A172 (cell line): Measurements from ENCODE around the gene GPC5. TPM values are rescaled to one million over a fixed set of nuclear protein-coding genes. Genes with fewer than 3 reads are reported as not detected.

ENCODE experiments used
- DNase-seq: peaks from one replicate; pipeline ENCODE4 v3.0.0-alpha.2; 2015; ENCODE audit warnings: low spot score
- total RNA-seq: library from RNA; depleted of rRNA; stranded (reverse); fragments of >200 nt; shearing (Covaris generic); gene quantifications from 2 replicates; pipeline ENCODE4 v1.2.3, GENCODE V29; 2014

GPC5 gene
- total RNA-seq, 1 experiment from 2014 or later, result not detected

DNA sequence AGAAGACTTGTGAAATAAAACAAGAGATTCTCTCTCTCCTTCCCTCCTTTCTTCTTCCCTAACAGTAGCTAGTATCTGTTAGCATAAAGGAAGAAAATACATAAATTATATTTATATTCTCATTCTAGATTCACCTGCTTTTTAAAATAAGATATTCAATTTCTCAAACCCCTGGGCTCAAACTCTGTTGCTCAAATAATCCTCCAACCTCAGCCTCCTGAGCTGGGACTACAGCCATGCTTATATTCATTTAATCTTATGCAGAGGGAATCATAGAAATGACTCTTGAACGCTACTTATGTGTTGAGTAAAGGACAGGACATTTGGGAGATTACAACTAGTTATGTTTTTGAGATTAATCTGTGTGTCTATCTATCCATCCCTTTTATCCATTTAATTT lies 56.2 kb downstream of the GPC5 start:
- no peak for DNase-seq

DNA sequence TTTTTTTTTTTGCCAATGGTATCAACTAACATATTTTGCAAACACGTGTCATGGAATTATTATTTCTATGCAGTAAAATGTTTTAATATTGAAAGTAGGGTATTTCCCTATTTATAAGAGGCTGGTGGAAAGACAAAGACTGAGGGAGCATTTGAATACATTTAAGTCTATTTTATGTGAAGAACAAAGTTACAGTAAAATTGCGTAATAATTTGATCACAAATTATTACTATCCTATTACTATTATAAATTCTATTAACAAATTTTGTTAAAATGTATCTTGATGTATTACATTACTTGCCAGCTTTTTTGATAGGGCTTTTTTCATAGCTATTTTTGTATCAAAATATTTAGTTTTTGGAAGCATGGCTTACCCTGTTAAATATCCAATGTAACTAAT lies 58.4 kb downstream of the GPC5 start:
- DNase-seq, result no peak

DNA sequence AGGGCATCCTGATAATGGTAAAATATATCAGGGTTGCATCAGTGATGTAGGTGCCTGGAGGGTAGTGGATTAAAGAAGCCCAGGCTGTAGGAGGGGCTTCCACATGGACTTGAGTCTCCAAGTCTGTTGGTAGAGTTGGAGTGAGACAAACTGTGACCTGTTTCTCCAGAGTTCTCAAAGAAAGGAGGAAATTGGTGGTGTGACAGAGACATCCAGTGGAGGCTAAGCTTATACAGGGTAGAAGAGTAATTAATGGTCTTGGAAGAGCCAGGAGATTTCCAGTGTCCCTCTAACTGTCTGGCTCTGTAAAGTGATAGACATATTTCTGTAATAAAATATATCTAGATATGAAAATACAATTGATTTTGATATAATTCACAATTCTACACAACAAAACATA lies 61.1 kb downstream of the GPC5 start:
- DNase-seq, result no peak

DNA sequence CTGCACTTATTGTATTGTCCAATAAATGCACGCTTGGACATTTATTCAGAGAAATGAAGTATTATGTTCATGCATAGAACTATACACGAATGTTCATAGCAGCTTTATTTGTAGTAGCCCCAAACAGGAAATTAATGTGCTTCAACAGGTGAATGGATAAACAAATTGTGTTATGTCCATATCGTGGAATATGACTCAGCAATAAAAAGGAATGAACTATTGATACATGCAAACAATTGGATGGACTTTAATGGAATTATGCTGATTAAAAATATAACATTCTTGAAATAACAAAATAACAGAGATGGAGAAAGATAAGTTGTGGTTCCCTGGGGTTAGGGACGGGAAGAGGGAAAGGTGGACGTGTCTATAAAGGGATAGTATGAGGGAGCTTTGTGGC lies 65.9 kb downstream of the GPC5 start:
- DNase-seq, result no peak

DNA sequence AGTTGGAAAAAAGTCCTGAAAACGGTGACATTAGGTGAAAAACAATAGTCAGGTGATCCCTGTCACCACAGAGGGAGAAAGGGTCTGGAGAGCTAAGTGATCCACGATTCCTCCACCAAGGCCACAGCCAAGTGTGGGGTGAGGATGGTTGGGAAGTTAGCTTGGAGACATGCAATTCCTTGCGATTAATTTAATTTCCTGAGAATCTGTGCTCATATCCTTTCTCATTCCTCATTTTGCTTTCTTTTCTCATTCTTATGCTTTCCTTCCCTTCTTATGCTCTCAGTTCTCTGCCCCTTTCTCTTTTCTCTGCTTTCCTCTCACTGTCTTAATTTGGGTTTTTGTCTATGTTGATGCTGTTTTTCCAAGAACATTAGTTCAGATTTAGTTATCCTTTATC lies 68.8 kb downstream of the GPC5 start:
- no peak for DNase-seq

DNA sequence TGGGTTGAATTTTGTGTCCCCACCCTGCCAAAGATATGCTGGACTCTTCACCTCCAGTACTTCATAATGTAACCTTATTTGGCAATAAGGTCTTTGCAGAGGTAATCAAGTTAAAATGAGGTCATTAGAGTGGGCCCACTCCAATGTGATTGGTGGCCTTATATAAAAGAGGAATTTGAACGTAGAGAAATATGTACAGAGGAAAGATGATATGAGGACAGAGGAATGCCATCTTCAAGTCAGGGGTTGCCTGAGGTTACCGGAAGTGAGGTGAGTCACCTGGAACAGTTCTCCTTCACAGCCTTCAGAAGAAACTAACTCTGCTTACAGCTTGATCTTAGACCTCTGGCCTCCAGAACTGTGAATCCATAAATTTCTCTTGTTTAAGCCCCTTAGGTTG lies 69.9 kb downstream of the GPC5 start:
- peak; percentile 8 for DNase-seq

DNA sequence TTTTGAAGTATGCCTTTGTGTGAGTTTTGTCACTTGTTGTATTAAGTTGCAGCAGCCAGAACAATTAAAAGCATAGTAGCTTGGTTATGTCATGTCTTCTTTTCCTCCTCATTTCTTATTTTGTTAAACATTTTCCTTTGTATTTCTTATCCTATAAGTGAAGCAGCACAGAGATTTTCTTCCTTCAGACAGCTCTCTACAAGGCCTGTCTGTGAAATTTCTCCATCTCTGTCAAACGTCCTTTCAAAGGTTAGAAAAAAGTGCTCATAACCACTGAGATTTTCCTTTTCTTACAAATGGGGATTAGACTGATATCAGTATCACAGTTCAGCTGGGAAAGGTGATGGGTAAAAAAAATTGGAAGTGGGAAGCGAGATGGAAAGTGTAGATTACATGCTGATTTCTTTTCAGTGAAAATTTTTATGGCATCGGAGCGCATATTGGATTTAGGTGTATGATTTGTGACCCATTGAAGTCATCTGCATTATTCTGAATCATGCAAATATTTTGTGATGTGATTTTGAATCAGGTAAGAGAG lies 71.7 kb downstream of the GPC5 start:
- no peak for DNase-seq

DNA sequence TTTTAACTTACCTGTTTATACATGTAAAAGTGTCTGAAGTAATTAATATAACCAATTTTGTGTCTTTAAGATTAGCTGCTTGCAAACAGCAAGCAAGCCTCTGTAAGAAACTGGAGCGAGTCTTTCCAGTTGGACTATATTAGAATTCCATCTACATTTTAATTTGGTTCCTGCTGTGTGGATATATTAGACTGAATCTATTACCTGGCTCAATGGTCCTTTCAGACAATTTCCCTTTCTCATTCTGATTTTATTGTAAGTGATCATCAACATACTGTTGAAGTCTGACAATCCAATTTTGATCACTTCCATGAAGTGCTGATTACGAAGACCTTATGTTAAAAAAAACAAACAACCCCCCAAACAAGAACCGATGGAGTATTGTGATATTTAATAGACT lies 72.3 kb downstream of the GPC5 start:
- DNase-seq, result no peak

DNA sequence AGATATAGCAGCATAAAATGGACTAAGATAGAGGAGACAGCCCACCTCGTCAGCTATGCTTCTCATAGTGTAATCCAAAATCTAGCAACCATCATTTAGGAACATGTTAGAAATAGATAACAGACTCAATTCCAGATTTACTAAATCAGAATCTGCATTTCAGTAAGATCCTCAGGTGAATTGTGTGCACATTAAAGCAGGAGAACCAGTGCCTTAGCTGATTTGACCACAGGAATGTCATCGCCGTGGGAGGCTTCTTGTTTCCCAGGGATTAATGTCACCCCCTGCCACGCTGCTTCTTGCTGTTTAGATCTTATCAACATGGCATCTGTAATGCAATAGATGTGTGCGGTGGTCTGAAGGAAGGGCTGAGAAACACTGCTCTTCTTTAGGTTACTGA lies 84.0 kb downstream of the GPC5 start:
- DNase-seq, result peak; percentile 28

DNA sequence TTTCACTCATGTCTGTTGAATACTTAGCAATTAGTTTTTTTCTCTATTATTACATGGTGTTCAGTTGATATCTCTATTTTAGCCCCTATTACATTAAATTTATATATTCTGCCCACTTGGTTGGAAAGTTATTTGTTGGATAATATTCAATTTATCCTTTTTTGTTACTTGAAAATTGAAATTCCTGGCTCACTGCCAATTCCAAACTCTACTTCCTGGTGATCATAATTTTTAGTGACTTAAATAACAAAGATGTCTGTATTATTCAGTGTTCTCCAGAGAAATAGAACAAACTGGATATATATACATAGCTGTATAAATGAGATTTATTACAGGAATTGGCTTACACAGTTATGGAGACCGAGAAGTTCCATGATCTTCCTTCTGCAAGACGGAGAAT lies 93.6 kb downstream of the GPC5 start:
- DNase-seq, result no peak

DNA sequence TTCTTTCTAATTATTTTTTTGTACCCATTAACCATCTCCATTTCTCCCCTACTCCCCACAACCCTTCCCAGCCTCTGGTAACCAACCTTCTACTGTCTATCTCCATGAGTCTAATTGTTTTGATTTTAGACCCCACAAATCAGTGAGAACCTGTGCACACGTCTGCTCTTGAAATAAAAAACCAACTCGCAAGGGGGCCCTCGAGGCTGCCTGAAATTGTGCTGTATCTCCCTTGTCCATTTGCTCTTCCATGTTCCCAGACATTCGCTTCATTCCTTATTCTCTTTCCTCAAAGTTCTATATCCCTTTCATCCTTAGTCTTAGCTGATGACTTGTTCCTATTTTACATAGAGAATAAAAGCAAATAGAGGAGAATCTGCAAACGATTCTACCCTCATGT lies 95.0 kb downstream of the GPC5 start:
- DNase-seq, result no peak

DNA sequence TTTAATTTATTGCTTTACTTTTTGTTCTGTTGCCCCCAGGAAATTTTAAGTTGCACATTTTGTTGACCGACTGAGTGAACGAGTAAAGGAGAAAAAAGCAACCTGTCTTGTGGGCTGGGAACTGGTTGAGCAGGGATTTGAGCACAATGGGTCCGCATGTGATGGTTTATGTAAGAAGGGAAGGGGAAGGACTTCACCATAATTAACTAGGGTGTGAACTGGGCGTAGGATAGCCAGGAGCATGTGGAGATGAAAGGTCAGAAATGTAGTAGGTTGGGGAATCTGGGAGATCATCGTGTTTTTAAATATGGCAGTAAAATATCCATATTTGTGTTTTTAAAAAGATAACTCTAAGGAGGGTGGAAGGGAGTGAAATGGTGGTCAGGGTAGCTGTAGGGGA lies 99.9 kb downstream of the GPC5 start:
- no peak for DNase-seq

DNA sequence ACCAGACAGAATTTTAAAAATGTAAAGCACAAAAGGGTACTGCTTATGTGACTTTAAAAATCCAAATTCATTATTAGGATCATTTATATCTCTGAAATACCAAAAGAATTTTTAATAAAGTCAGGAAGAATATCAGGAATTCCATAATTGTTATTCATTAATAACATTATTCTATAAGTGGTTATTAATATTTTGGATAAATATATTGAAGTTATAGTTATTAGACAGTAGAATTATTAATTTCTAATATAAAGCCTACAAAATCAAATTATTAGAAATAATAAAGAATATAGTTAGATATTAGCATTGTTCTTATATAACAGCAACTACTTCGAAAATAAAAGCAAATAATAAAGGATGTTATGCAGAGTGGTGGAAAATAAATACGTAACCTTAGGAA lies 105.8 kb downstream of the GPC5 start:
- no peak for DNase-seq

DNA sequence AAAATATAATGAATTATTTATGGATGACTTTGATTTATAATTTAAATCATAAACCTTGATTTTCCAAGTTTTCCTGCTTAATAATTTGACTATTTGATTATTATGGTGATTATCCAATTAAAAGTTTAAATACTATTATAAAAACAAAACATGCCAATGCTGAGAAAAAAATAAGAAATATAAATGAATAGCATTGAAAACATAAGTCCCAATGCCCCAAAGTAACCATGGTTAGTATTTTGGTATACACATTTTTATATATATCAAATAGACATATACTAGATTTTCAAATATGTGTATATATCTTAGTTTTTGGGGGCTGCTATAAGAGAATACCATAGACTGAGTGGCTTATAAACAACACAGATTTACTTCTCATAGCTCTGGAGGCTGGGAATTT lies 108.3 kb downstream of the GPC5 start:
- DNase-seq, result no peak

DNA sequence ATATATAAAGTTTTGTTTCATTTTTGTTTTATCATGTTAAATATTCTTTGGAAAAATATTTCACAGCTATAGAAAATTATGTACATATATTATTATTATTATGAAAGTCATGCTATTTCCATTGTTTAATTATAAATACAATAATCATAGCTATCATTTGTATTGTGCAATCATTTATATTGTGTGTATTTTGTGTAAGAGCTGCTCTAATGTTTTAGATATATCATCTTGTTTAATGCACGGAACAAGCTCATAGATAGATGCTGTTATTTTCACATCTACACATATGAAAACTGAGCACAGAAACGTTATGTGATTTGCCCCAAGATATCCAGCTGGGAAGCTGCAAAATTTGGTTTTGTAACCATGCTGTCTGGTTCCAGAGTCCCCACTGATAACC lies 111.6 kb downstream of the GPC5 start:
- DNase-seq, result no peak

DNA sequence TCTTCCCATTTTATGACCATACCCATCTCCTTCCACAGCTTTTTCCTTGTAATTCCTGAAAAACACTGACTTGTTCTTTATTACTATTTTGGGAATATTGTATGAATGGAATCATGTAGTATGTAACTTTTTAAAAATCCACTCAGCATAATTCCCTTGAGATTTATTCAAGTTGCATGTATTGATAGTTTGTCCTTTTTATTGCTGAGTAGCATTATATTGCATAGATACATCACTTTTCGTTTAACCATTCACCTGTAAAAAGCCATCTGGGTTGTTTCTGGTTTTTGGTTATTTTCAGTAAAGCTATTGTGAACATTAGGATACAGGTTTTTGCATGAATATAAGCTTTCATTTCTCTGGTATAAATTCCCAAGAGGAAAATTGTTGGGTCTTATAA lies 115.4 kb downstream of the GPC5 start:
- no peak for DNase-seq

DNA sequence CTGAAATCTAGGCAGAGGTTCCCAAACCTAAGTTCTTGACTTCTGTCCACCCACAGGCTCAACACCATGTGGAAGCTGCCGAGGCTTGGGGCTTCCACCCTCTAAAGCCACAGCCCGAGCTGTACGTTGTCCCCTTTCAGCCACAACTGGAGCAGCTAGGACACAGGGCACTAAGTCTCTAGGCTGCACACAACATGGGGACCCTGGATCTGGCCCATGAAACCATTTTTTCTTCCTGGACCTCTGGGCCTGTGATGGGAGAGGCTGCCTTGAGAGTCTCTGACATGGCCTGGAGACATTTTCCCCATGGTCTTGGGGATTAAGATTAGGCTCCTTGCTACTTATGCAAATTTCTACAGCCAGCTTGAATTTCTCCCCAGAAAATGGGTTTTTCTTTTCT lies 118.4 kb downstream of the GPC5 start:
- no peak for DNase-seq

DNA sequence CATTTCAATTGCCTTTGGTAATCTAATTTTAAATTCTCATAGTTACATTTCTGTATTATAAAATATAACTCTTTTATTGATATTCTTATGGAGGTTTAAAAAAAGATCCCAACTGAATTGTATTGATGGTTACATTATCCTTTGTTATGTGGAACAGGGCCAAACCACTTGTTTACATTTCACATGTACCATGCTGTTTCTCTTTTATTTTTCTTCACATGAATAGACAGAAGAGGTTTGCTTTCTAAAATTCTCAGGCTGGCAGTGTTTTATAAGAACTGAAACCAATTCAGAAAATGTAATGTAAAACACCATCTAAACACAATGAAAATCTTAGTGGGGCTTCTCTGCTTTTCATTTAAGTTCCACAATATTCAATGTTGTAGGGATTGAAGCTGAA lies 122.5 kb downstream of the GPC5 start:
- no peak for DNase-seq

DNA sequence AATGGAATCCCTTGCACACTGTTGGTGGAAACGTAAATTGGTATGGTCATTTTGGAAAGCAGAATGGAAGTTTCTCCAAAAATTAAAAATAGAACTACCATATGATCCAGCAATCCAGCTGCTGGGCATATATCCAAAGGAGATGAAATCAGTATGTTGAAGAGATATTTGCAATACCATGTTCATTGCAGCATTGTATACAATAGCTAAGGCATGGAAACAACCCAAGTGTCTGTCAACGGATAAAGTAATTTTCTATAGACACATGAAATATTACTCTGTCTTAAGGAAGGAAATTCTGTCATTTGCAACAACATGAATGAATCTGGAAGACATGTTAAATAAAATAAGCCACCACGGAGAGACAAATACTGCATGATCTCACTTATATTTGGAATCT lies 124.7 kb downstream of the GPC5 start:
- no peak for DNase-seq

DNA sequence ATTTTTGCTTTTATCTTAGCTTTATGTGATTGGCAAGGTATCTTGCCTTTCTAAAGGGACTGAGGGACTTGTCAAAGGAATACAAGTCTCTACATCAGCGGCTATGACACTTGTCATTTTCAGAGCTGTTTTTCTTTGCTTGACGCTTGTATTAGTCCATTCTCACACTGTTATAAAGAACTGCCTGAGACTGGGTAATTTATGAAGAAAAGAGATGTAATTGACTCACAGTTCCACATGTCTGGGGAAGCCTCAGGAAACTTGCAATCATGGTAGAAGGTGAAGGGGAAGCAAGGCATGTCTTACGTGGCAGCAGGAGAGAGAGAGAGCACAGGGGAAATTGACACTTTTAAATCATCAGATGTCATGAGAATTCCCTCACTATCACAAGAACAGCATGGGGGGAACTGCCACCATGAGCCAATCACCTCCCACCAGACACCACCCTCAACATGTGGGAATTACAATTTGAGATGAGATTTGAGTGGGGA lies 128.2 kb downstream of the GPC5 start:
- no peak for DNase-seq

DNA sequence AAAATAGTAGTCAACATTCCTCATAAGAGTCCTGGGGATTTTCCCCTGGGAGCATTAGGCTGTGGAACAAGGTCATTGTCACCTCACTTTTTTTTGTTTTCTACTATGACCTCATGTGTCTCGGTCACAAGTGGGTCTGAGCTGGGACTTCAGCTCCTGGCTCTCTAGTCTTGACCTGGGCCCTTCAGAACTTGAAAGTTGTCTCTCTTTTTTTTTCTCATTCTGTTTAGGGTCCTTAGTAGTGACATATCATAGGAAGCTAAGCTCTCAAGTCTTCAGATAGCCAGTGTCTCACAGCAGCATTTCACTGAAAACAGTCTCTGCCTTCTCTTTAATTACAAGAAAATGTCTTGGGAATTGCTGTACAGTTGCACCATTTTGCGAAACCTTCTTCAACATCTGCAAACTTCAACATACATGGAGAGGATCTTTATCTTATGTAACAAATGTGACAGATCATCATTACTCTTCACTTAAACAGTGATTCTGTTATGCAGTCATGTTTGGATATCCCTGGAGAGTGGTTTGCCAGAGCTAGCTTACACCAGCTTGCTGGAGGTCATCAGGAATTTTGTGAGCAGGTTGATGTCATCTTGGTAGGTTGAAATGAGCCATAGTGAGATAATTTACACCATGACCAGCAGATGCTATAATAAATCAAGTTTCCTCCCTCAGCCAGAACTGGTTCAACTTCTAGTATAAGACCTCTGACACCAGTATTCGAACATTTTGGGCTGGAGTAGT lies 131.5 kb downstream of the GPC5 start:
- DNase-seq, result no peak

DNA sequence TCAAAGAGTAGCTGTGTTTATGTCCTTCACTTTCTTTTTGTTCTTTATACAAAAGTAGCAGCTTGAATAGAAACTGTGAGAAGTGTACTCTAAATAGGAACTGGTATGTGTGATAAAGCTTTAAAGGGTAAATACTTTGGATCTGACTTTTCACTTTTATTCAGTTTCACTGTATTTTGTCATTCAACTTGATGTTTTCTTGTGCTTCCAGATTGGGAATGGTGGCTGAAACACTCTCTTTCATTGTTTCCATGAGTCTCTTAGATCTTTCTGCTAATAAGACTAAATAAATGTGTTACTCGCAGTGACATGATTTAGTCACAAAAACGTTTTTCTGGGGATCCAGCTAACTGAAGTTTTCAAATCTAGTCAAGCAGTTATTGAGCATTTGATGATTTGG lies 133.2 kb downstream of the GPC5 start:
- no peak for DNase-seq

DNA sequence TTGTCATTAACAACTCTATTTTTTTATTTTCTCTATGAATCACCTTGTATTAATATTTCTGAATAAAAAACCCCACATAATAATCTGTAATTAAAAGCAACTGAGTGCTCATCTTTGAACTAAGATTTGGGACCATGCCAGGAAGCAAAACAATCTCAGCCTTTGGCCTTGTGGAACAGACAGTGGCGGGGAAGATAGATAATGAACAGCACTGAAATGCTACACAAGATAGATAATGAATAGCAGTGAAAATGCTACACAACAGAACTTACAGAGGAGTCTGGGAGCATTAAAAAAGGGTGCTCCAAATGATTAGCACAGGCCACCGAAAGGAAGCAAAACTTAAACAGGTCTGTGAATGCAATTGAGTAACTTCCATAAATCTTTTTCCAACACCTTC lies 134.9 kb downstream of the GPC5 start:
- no peak for DNase-seq

DNA sequence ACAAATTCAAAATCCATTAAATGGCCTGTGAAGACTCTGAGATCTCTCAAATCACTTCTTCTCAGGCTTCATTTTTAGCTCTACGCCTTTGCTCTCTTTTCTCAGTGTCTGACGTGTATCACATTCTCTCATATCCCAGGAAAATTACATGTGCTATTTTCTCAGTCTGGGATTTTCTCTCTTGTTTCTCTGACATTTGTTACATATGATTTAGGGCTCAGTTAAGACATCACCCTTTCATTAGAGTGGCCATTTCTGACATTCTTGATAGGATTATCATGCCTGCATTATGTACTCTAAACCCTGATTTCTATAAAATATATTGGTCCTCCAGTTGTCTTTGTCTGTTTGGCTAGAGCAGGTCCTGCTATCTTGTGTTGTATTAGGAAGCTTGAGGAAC lies 136.6 kb downstream of the GPC5 start:
- DNase-seq, result no peak
